HEK293T (cell line): ENCODE data around the gene PTGES3L.
"Not testable (repeated sequence)": the region's sequence is repeated elsewhere in the genome, so short reads cannot be mapped to it uniquely, and the experiment has no call there.

Experiments used
- CTCF ChIA-PET: fragments of 350-600 bp; formaldehyde crosslinking; extraction: SDS; loops from one replicate; lab custom pipeline; 2021; ENCODE audit warnings: antibody characterized with exemption, inconsistent platforms; lab: Yijun Ruan, JAX
- POLR2A ChIA-PET: fragments of 350-600 bp; formaldehyde crosslinking; extraction: SDS; loops from one replicate; lab custom pipeline; 2020; ENCODE audit warnings: antibody characterized with exemption, inconsistent platforms; lab: Yijun Ruan, JAX
- DNase-seq: peaks from one replicate; pipeline ENCODE4 v3.0.0; 2012; ENCODE audit warnings: mixed read lengths; ENCODE audit errors: extremely low spot score
- ARNT ChIP-seq: fragments of 450-650 bp; IDR thresholded peaks from 2 replicates; pipeline ENCODE4 v1.6.1; 2017; ENCODE audit warnings: mild to moderate bottlenecking
- BHLHE40 ChIP-seq: fragments of 450-650 bp; IDR thresholded peaks from 2 replicates; pipeline ENCODE4 v1.6.1; 2016; ENCODE audit warnings: mild to moderate bottlenecking, moderate library complexity, borderline replicate concordance
- CTBP1 ChIP-seq: fragments of 450-650 bp; IDR thresholded peaks from 2 replicates; pipeline ENCODE4 v1.6.1; 2016; ENCODE audit warnings: borderline replicate concordance
- ELF4 ChIP-seq: fragments of 450-650 bp; IDR thresholded peaks from 2 replicates; pipeline ENCODE4 v1.6.1; 2017; ENCODE audit warnings: antibody characterized with exemption
- FOXA1 ChIP-seq: fragments of 450-650 bp; IDR thresholded peaks from 2 replicates; pipeline ENCODE4 v1.6.1; 2016; ENCODE audit warnings: mild to moderate bottlenecking
- FOXK2 ChIP-seq: fragments of 450-650 bp; IDR thresholded peaks from 2 replicates; pipeline ENCODE4 v1.6.1; 2016; ENCODE audit warnings: mild to moderate bottlenecking
- FOXM1 ChIP-seq: fragments of 450-650 bp; IDR thresholded peaks from 2 replicates; pipeline ENCODE4 v1.6.1; 2017; ENCODE audit warnings: mild to moderate bottlenecking, borderline replicate concordance
- HDGF ChIP-seq: fragments of 450-650 bp; IDR thresholded peaks from 2 replicates; pipeline ENCODE4 v1.6.1; 2017; ENCODE audit warnings: antibody characterized with exemption, borderline replicate concordance
- L3MBTL2 ChIP-seq: fragments of 450-650 bp; conservative IDR thresholded peaks from 2 replicates; pipeline ENCODE4 v1.6.1; 2016; ENCODE audit warnings: mild to moderate bottlenecking
- LEF1 ChIP-seq: fragments of 450-650 bp; IDR thresholded peaks from 2 replicates; pipeline ENCODE4 v1.6.1; 2017; ENCODE audit warnings: mild to moderate bottlenecking, borderline replicate concordance
- NFRKB ChIP-seq: fragments of 450-650 bp; IDR thresholded peaks from 2 replicates; pipeline ENCODE4 v1.6.1; 2016; ENCODE audit warnings: mild to moderate bottlenecking, moderate library complexity
- SP1 ChIP-seq: fragments of 450-650 bp; IDR thresholded peaks from 2 replicates; pipeline ENCODE4 v1.6.1; 2017
- SUZ12 ChIP-seq: fragments of 450-650 bp; IDR thresholded peaks from 2 replicates; pipeline ENCODE4 v1.6.1; 2016; ENCODE audit warnings: mild to moderate bottlenecking
- TARDBP ChIP-seq: fragments of 450-650 bp; IDR thresholded peaks from 2 replicates; pipeline ENCODE4 v1.6.1; 2016
- ZNF384 ChIP-seq: fragments of 450-650 bp; IDR thresholded peaks from 2 replicates; pipeline ENCODE4 v1.6.1; 2016
- TF ChIP-seq, protein P1 (sequence below): fragments of 450-650 bp; IDR thresholded peaks from 2 replicates; pipeline ENCODE4 v1.6.1; 2016

Gene PTGES3L

GRCh38 chr17:42982266-42982665 lies 2.4 kb upstream of the PTGES3L start:
- POLR2A ChIA-PET, result interaction anchor here (5.0 kb wide), 1 partner anchor 16 kb away, joined by 32 read pairs; the partner anchor contains the start of gene RPL27
- no peak for TF ChIP-seq SP1
- CTCF ChIA-PET, result interaction anchor here (0.7 kb wide), 2 partner anchors 32 to 120 kb away, joined by 3 read pairs; no protein-coding TSS in a partner anchor
- DNase-seq, result no peak

DNA sequence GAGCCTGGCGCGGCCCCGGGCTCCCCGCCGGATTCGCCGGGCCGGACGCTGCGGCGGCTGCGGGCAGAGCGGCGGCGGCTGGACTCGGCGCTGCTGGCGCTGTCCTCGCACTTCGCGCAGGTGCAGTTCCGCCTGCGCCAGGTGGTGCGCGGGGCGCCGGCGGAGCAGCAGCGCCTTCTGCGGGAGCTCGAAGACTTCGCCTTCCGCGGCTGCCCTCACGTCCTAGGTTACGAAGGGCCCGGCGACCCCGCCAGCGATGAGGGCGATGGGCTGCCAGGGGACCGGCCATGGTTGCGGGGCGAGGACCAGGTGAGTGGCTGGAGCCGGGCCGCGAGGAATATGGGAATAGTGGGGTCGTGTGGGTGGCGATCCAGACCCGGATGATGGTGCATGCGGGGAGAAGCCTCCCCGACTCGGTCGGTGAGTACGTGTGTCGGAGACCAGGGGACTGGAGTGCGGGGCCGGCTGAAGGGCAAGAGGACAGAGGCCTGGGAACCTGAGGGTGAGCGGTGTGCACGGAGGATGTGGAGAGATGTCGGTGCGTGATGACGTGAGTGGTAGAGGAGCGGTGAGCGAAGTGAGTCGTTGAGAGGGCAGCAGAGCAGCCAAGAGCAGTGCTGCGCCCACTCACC lies 1.0 kb upstream of the PTGES3L start:
- TF ChIP-seq L3MBTL2 (peak; percentile 77), LEF1 (0 out of 2 replicates have a peak, but pooled peaks have one; percentile 49), FOXA1 (no peak)
- CTCF ChIA-PET, result interaction anchor here (1.8 kb wide), 1 partner anchor 17 kb away, joined by 9 read pairs; the partner anchor contains the start of gene RPL27
- POLR2A ChIA-PET, result interaction anchor here (5.0 kb wide), 1 partner anchor 17 kb away, joined by 32 read pairs; the partner anchor contains the start of gene RPL27
- DNase-seq, result peak; percentile 63

DNA sequence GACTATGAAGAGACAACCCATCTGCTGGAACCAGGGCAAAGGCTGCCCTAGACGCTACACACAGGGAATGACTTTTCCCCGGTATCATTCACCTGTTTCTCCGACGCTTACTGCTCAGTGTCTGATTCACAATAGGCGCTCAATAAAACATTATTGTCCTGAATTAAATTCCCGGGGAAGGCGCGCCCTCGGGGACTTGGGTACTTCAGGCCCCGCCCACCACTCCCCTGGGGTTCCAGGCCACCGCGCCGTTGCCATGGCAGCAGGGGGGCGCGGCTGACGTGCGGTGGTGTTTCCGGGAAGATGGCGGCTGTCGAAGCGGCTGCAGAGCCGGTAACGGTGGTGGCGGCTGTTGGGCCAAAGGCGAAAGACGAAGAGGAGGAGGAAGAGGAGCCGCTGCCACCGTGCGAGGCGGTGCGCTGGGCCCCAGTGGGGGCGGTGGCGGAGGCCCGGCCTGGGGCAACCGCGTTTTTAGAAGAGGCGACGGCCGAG lies 440 bp upstream of the PTGES3L start, which contains the start of gene RUNDC1:
RUNDC1 (plus strand) TSS at position 292 of the 492 bp plus-strand sequence; CDS start at position 304, 12 bp downstream.
- CTCF ChIA-PET, result interaction anchor here (1.8 kb wide), 1 partner anchor 18 kb away, joined by 9 read pairs; the partner anchor contains the start of gene RPL27
- POLR2A ChIA-PET, result interaction anchor here (0.7 to 5.0 kb wide), 3 partner anchors 12 to 18 kb away, joined by 3 to 32 read pairs (median 7); partner anchors contain the start of genes AARSD1 and RPL27
- TF ChIP-seq SP1 (no peak), FOXM1 (no peak), HDGF (no peak), SUZ12 (no peak), ELF4 (no peak), L3MBTL2 (no peak), ZNF384 (no peak), NFRKB (no peak), LEF1 (no peak)
- TF ChIP-seq, protein P1, sequence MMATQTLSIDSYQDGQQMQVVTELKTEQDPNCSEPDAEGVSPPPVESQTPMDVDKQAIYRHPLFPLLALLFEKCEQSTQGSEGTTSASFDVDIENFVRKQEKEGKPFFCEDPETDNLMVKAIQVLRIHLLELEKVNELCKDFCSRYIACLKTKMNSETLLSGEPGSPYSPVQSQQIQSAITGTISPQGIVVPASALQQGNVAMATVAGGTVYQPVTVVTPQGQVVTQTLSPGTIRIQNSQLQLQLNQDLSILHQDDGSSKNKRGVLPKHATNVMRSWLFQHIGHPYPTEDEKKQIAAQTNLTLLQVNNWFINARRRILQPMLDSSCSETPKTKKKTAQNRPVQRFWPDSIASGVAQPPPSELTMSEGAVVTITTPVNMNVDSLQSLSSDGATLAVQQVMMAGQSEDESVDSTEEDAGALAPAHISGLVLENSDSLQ, result no peak
- peak; percentile 93 for DNase-seq

GRCh38 chr17:42975701-42976100 lies 4.2 kb downstream of the PTGES3L start:
- CTCF ChIA-PET, DNase-seq: not testable (repeated sequence)
- POLR2A ChIA-PET, result interaction anchor here (2.0 kb wide), 1 partner anchor 23 kb away, joined by 9 read pairs; the partner anchor contains the start of gene RPL27

DNA sequence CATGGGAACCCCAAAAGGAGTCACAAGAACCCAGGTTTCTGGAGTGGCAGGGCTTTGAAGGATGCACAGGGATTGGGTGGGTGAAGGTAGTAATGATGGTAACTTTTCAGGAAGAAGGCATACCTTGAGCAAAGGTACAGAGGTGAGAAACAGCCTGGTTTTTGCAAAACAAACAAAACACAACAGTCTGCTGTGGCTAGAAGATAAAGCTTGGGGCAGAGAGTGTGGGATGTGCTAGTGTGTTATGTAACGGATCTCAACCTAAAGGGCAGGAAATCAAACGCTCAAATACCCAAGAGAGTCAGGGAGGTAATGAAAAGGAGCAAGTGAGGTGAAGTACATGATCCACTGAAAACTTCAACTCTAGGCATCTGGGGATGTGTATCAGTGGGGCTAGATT lies 4.6 kb downstream of the PTGES3L start:
- no peak for TF ChIP-seq LEF1
- no peak for TF ChIP-seq BHLHE40
- TF ChIP-seq L3MBTL2, result no peak
- TF ChIP-seq NFRKB, result no peak
- no peak for TF ChIP-seq ZNF384
- TF ChIP-seq ARNT, result no peak
- TF ChIP-seq FOXA1, result no peak
- no peak for TF ChIP-seq SUZ12
- no peak for TF ChIP-seq HDGF
- TF ChIP-seq SP1, result no peak
- TF ChIP-seq CTBP1, result no peak
- no peak for TF ChIP-seq ELF4
- TF ChIP-seq TARDBP, result no peak
- TF ChIP-seq FOXK2, result no peak
- TF ChIP-seq, protein P1, result no peak
- no peak for TF ChIP-seq FOXM1
- no peak for DNase-seq
- ChIA-PET CTCF (no interaction called here), POLR2A (interaction anchor here (2.0 kb wide), 1 partner anchor 23 kb away, joined by 9 read pairs; the partner anchor contains the start of gene RPL27)

DNA sequence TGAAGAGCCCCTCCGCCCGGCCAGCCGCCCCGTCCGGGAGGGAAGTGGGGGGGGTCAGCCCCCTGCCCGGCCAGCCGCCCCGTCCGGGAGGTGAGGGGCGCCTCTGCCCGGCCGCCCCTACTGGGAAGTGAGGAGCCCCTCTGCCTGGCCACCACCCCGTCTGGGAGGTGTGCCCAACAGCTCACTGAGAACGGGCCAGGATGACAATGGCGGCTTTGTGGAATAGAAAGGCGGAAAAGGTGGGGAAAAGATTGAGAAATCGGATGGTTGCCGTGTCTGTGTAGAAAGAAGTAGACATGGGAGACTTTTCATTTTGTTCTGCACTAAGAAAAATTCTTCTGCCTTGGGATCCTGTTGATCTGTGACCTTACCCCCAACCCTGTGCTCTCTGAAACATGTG lies 6.6 kb downstream of the PTGES3L start:
- DNase-seq, CTCF ChIA-PET: not testable (repeated sequence)
- POLR2A ChIA-PET, result interaction anchor here (1.2 kb wide), 1 partner anchor 25 kb away, joined by 6 read pairs; the partner anchor contains the start of gene RPL27

GRCh38 chr17:42971589-42971988 lies 8.3 kb downstream of the PTGES3L start:
- no peak for DNase-seq
- POLR2A ChIA-PET, result interaction anchor here (0.8 to 4.9 kb wide), 2 partner anchors 27 to 198 kb away, joined by 3 to 40 read pairs; partner anchors contain the start of genes RPL27 and VPS25
- CTCF ChIA-PET, result no interaction called here
- no peak for TF ChIP-seq ZNF384
- no peak for TF ChIP-seq SP1
- no peak for TF ChIP-seq CTBP1
- no peak for TF ChIP-seq L3MBTL2
- TF ChIP-seq FOXM1, result no peak
- no peak for TF ChIP-seq TARDBP
- TF ChIP-seq, protein P1, result no peak
- no peak for TF ChIP-seq FOXA1
- no peak for TF ChIP-seq LEF1
- TF ChIP-seq FOXK2, result no peak
- no peak for TF ChIP-seq NFRKB
- no peak for TF ChIP-seq BHLHE40
- no peak for TF ChIP-seq HDGF
- TF ChIP-seq ELF4, result no peak
- TF ChIP-seq SUZ12, result no peak
- no peak for TF ChIP-seq ARNT
